Measurements from ENCODE around the gene EMC1.
"Not testable (repeated sequence)": the region's sequence is repeated elsewhere in the genome, so short reads cannot be mapped to it uniquely, and the experiment has no call there.

EMC1 gene

GRCh38 chr1:19187852-19188251 is 63.5 kb downstream of the EMC1 start:
- no peak for DNase-seq

- DNase-seq, result no peak
These were observed 65.3 kb downstream of the EMC1 start for GRCh38 chr1:19186001-19186400.

- no peak for DNase-seq
These were observed 69.1 kb downstream of the EMC1 start for GRCh38 chr1:19182223-19182622.

GRCh38 chr1:19180265-19180657 is 71.1 kb downstream of the EMC1 start:
- DNase-seq, result not testable (repeated sequence)

GRCh38 chr1:19179597-19180264 is 71.6 kb downstream of the EMC1 start:
- no peak for DNase-seq

- DNase-seq, result no peak
These were observed 72.5 kb downstream of the EMC1 start for GRCh38 chr1:19178734-19179398.

GRCh38 chr1:19177811-19178210 is 73.5 kb downstream of the EMC1 start:
- no peak for DNase-seq

GRCh38 chr1:19169642-19170041 is 81.7 kb downstream of the EMC1 start:
- no peak for DNase-seq

- no peak for DNase-seq
These were observed 84.2 kb downstream of the EMC1 start for GRCh38 chr1:19167140-19167539.

- no peak for DNase-seq
These were observed 85.3 kb downstream of the EMC1 start for GRCh38 chr1:19166066-19166465.
